Adrenal gland (tissue), 12 donors: Measurements from ENCODE around the gene BBX. TPM values are rescaled to one million over a fixed set of nuclear protein-coding genes. Genes with fewer than 3 reads are reported as not detected.

Experiments
- DNase-seq, 7 donors: peaks; one replicate each; pipeline ENCODE4 v3.0.0-alpha.2; 2019 to 2020
- H3K27ac ChIP-seq, 5 donors: fragments of 200-600 bp; sonication (generic) in 4 of 5; 1 replicate in 3 of 5; 2 replicates in 2 of 5; pipeline versions ENCODE4 v1.5.1 to v1.8.0; 2016 to 2020; ENCODE audit warnings: mild to moderate bottlenecking in 1 of 5
- H3K27me3 ChIP-seq: fragments of 200-600 bp; 2 replicates; pipeline ENCODE4 v1.8.0; 2021
- H3K36me3 ChIP-seq, 2 donors: fragments of 200-600 bp; replicated peaks in 1 of 2; 1 replicate in 1 of 2; 2 replicates in 1 of 2; pipeline versions ENCODE4 v1.5.1 to v1.8.0; 2018 to 2022
- H3K4me1 ChIP-seq, 2 donors: fragments of 200-600 bp; replicated peaks in 1 of 2; 1 replicate in 1 of 2; 2 replicates in 1 of 2; pipeline versions ENCODE4 v1.5.1 to v1.8.0; 2018 to 2021
- H3K4me3 ChIP-seq, 4 donors: fragments of 200-600 bp; sonication (generic) in 3 of 4; one replicate each; pipeline ENCODE4 v1.5.1; 2016 to 2018
- H3K9me3 ChIP-seq, 3 donors: fragments of 200-600 bp; sonication (generic) in 1 of 3; replicated peaks in 1 of 3; 1 replicate in 2 of 3; 2 replicates in 1 of 3; pipeline versions ENCODE4 v1.5.1 to v1.8.0; 2016 to 2021
- CTCF ChIP-seq, 6 experiments: fragments of 450-650 bp in 4 of 6; fragments of 200-600 bp in 2 of 6; sonication (generic) in 1 of 6; IDR thresholded peaks; 1 replicate in 5 of 6; 2 replicates in 1 of 6; pipeline versions ENCODE4 v1.5.1 to v1.8.0; 2016 to 2021; ENCODE audit warnings: antibody characterized with exemption in 6 of 6, mild to moderate bottlenecking in 2 of 6, moderate library complexity in 1 of 6
- POLR2A ChIP-seq, 2 donors: fragments of 450-650 bp; IDR thresholded peaks; one replicate each; pipeline ENCODE4 v1.6.1; 2017; ENCODE audit warnings: antibody characterized with exemption in 2 of 2, mild to moderate bottlenecking in 2 of 2, moderate library complexity in 1 of 2
- WGBS, 4 donors: extraction: QIAGEN DNeasy Blood & Tissue Kit in 2 of 4; methylation state at CpG; one replicate each; pipeline versions ENCODE4 v1.1.5 to v1.1.7; 2013 to 2017; 5-methylcytosine and 5-hydroxymethylcytosine counted together
- intact Hi-C, 2 donors: fragments of 100-400 bp; cut with DNase I; formaldehyde crosslinking; loops; one replicate each; pipeline versions ENCODE4 v1.14.1 to v1.15.0; 2022 to 2023
- polyA plus RNA-seq, 3 donors: library from polyadenylated mRNA; stranded (reverse); fragments of 200-250 nt in 2 of 3; fragments of 350-450 nt in 1 of 3; fragmentation: Illumina TruSeq in 1 of 3; extraction: RNeasy Lipid Tissue Mini Kit (QIAGEN cat#74804) in 1 of 3; gene quantifications; one replicate each; pipeline ENCODE4 v1.2.3, GENCODE V29; 2013 to 2014
- total RNA-seq, 9 donors: library from RNA; depleted of rRNA in 4 of 9; stranded (reverse); fragments of >200 nt in 4 of 9; fragments of 120-200 nt in 1 of 9; fragmentation: NEBNext Ultra II Directional in 1 of 9; extraction: Animal tissue kit (Norgen Biotek cat#: 25700) in 1 of 9; gene quantifications; one replicate each; pipeline versions ENCODE4 v1.1.0 to v1.2.4, GENCODE V29; 2013 to 2023
- donor health status: healthy with polysubstance abuse.
- donor health status: Bipolar disorder and iron deficiency.
- donor health status: DM: yes; HTN: yes; CAD: no.
- donor health status: DM: no; HTN: no; CAD: no.
- donor health status: DM: no; HTN: no; CAD: no.
- donor health status: DM: yes; HTN: yes; CAD: no.

BBX gene
- total and polyA plus RNA-seq, 12 donors, result 12.8 to 208 (median 116) TPM

- Histone ChIP-seq H3K9me3 (no peaks in the 10 kb centered on the region), H3K36me3 (no peaks in the 10 kb centered on the region), H3K27me3 (no peaks in the 10 kb centered on the region), H3K4me1 (peaks cover 10 to 33% of the 10 kb centered on the region in 2 donors), H3K27ac (peak overlapping the region; percentile 90 to 94 (median 93)), H3K4me3 (peak overlapping the region; percentile 53 to 96 (median 92))
- intact Hi-C loops, result loop anchor here in 1 of 2 donors (5.0 kb wide), 1 partner anchor 91 kb away; no protein-coding TSS in a partner anchor
- WGBS, 4 donors, result 0 to 1% (median 0%) methylated on average over 15 to 40 of the region's 40 CpGs
- DNase-seq, result peak; percentile 49 to 75 (median 67)
- TF ChIP-seq POLR2A (IDR thresholded peaks at IDR 0.05) (peak in 1 of 2 donors; percentile 53), CTCF (IDR thresholded peaks at IDR 0.05) (no peak)
Observed at GRCh38 chr3:107523539-107524325, 970 bp downstream of the BBX start.

- Histone ChIP-seq H3K36me3 (no peaks in the 10 kb centered on the region), H3K4me3 (peak overlapping the region in 3 of 4 donors; percentile 53 to 93 (median 91)), H3K4me1 (peaks cover 10 to 36% of the 10 kb centered on the region in 2 donors), H3K9me3 (no peaks in the 10 kb centered on the region), H3K27ac (peak overlapping the region; percentile 90 to 94 (median 93)), H3K27me3 (no peaks in the 10 kb centered on the region)
- no peak for TF ChIP-seq POLR2A (IDR thresholded peaks at IDR 0.05)
- no peak for TF ChIP-seq CTCF (IDR thresholded peaks at IDR 0.05)
- 0% methylated on average over 17 to 18 of the region's 18 CpGs for WGBS, 4 donors
- intact Hi-C loops, result loop anchor here in 1 of 2 donors (5.0 kb wide), 1 partner anchor 92 kb away; no protein-coding TSS in a partner anchor
- DNase-seq, result peak in 1 of 7 donors; percentile 12
Observed at GRCh38 chr3:107524326-107524840, 1.6 kb downstream of the BBX start.

GRCh38 chr3:107524841-107525643 is 2.3 kb downstream of the BBX start:
- no peaks in the 10 kb centered on the region for H3K9me3 ChIP-seq
- peaks cover 10 to 36% of the 10 kb centered on the region in 2 donors for H3K4me1 ChIP-seq
- WGBS, 4 donors, result 0 to 1% (median 0%) methylated on average over 25 to 70 of the region's 70 CpGs
- intact Hi-C loops, result loop anchor here in 1 of 2 donors (5.0 kb wide), 1 partner anchor 93 kb away; no protein-coding TSS in a partner anchor
- peak overlapping the region; percentile 90 to 94 (median 93) for H3K27ac ChIP-seq
- H3K4me3 ChIP-seq, result peak overlapping the region in 3 of 4 donors; percentile 6 to 93 (median 91)
- no peaks in the 10 kb centered on the region for H3K36me3 ChIP-seq
- no peaks in the 10 kb centered on the region for H3K27me3 ChIP-seq
- TF ChIP-seq POLR2A (IDR thresholded peaks at IDR 0.05) (peak in 1 of 2 donors; percentile 56), CTCF (IDR thresholded peaks at IDR 0.05) (no peak)
- peak; percentile 72 to 84 (median 77) for DNase-seq
